ENCODE measurements around the gene CHD1L.
"Not testable (repeated sequence)": the region's sequence is repeated elsewhere in the genome, so short reads cannot be mapped to it uniquely, and the experiment has no call there.

GRCh38 chr1:147197324-147197723 lies 45.2 kb upstream of the CHD1L start:
- not testable (repeated sequence) for TF ChIP-seq CTCF (IDR thresholded peaks at IDR 0.05); ZFX (IDR thresholded peaks at IDR 0.05; ENCODE audit: borderline replicate concordance)
